Activated T-helper 2 cell treated with anti-CD3 and anti-CD28 coated beads, Interferon-gamma antibody, Interleukin-2, Interleukin-4, amounts not matched to agents 10 μg/mL and 5 μg/mL and 100 μg/mL, durations not matched to agents 14 hours and 24 hours and 36 hours (primary cell): ENCODE measurements around the gene FAM83C. TPM values are rescaled to one million over a fixed set of nuclear protein-coding genes. Genes with fewer than 3 reads are reported as not detected.

Experiments used
- DNase-seq: peaks from one replicate; pipeline ENCODE4 v3.0.0; 2021; ENCODE audit warnings: low spot score
- H3K27ac Mint-ChIP-seq: one replicate; pipeline ENCODE4 v1.8.0; 2021; ENCODE audit warnings: mixed read lengths
- H3K27me3 Mint-ChIP-seq: one replicate; pipeline ENCODE4 v1.8.0; 2021; ENCODE audit warnings: low read depth, mixed read lengths
- H3K36me3 Mint-ChIP-seq: one replicate; pipeline ENCODE4 v1.8.0; 2021; ENCODE audit warnings: low read depth, mixed read lengths
- H3K4me1 Mint-ChIP-seq: one replicate; pipeline ENCODE4 v1.8.0; 2021; ENCODE audit warnings: low read depth, mixed read lengths
- H3K4me3 Mint-ChIP-seq: one replicate; pipeline ENCODE4 v1.8.0; 2021; ENCODE audit warnings: low read depth, mild to moderate bottlenecking, moderate library complexity, mixed read lengths
- H3K9me3 Mint-ChIP-seq: one replicate; pipeline ENCODE4 v1.8.0; 2021; ENCODE audit warnings: mixed read lengths
- intact Hi-C: fragments of 100-400 bp; cut with micrococcal nuclease; formaldehyde crosslinking; loops from one replicate; pipeline ENCODE4 v1.15.1; 2023
- total RNA-seq: library from RNA; stranded (reverse); gene quantifications from 2 replicates; pipeline ENCODE4 v1.2.3, GENCODE V29; 2022

FAM83C gene
- total RNA-seq, 1 donor from 2014 or later: not detected

GRCh38 chr20:35302421-35303335 lies 10.5 kb upstream of the FAM83C start:
- no peak for DNase-seq
- Mint-ChIP-seq H3K36me3 (peaks cover 3% of the 10 kb centered on the region), H3K27me3 (no peaks in the 10 kb centered on the region), H3K4me3 (no peak overlapping the region), H3K27ac (no peak overlapping the region), H3K4me1 (peaks cover 29% of the 10 kb centered on the region), H3K9me3 (no peaks in the 10 kb centered on the region)
- intact Hi-C loops: loop anchor here (1.0 kb wide), 1 partner anchor 27 kb away; no protein-coding TSS in a partner anchor

- Mint-ChIP-seq H3K4me1 (peaks cover 24% of the 10 kb centered on the region), H3K36me3 (peaks cover 1% of the 10 kb centered on the region), H3K27me3 (no peaks in the 10 kb centered on the region), H3K27ac (no peak overlapping the region), H3K9me3 (no peaks in the 10 kb centered on the region), H3K4me3 (no peak overlapping the region)
- intact Hi-C loops: no loop called here
- DNase-seq: no peak
Measured at GRCh38 chr20:35301426-35301825, 9.2 kb upstream of the FAM83C start.

GRCh38 chr20:35300469-35301262 lies 8.4 kb upstream of the FAM83C start:
- no peaks in the 10 kb centered on the region for H3K27me3 Mint-ChIP-seq
- no peaks in the 10 kb centered on the region for H3K36me3 Mint-ChIP-seq
- no peak overlapping the region for H3K4me3 Mint-ChIP-seq
- DNase-seq: no peak
- intact Hi-C loops: no loop called here
- peaks cover 18% of the 10 kb centered on the region for H3K4me1 Mint-ChIP-seq
- no peaks in the 10 kb centered on the region for H3K9me3 Mint-ChIP-seq
- no peak overlapping the region for H3K27ac Mint-ChIP-seq

- Mint-ChIP-seq H3K36me3 (no peaks in the 10 kb centered on the region), H3K9me3 (no peaks in the 10 kb centered on the region), H3K27me3 (no peaks in the 10 kb centered on the region), H3K4me1 (peaks cover 10% of the 10 kb centered on the region), H3K4me3 (no peak overlapping the region), H3K27ac (no peak overlapping the region)
- DNase-seq: no peak
- intact Hi-C loops: no loop called here
Measured at GRCh38 chr20:35299780-35300179, 7.6 kb upstream of the FAM83C start.

GRCh38 chr20:35298264-35298663 lies 6.0 kb upstream of the FAM83C start:
- H3K9me3 Mint-ChIP-seq: no peaks in the 10 kb centered on the region
- no peaks in the 10 kb centered on the region for H3K27me3 Mint-ChIP-seq
- DNase-seq: no peak
- peaks cover under 1% of the 10 kb centered on the region for H3K4me1 Mint-ChIP-seq
- H3K27ac Mint-ChIP-seq: no peak overlapping the region
- intact Hi-C loops: no loop called here
- no peak overlapping the region for H3K4me3 Mint-ChIP-seq
- no peaks in the 10 kb centered on the region for H3K36me3 Mint-ChIP-seq

- H3K27me3 Mint-ChIP-seq: no peaks in the 10 kb centered on the region
- no peaks in the 10 kb centered on the region for H3K9me3 Mint-ChIP-seq
- no peak overlapping the region for H3K4me3 Mint-ChIP-seq
- H3K27ac Mint-ChIP-seq: no peak overlapping the region
- H3K4me1 Mint-ChIP-seq: no peaks in the 10 kb centered on the region
- no peaks in the 10 kb centered on the region for H3K36me3 Mint-ChIP-seq
- no peak for DNase-seq
- intact Hi-C loops: no loop called here
Measured at GRCh38 chr20:35297740-35298139, 5.5 kb upstream of the FAM83C start.

GRCh38 chr20:35297155-35297554 lies 4.9 kb upstream of the FAM83C start:
- Mint-ChIP-seq H3K4me1 (no peaks in the 10 kb centered on the region), H3K27ac (no peak overlapping the region), H3K9me3 (no peaks in the 10 kb centered on the region), H3K4me3 (no peak overlapping the region), H3K36me3 (no peaks in the 10 kb centered on the region), H3K27me3 (no peaks in the 10 kb centered on the region)
- DNase-seq: no peak
- intact Hi-C loops: no loop called here

GRCh38 chr20:35296101-35296554 lies 3.9 kb upstream of the FAM83C start:
- intact Hi-C loops: no loop called here
- no peaks in the 10 kb centered on the region for H3K36me3 Mint-ChIP-seq
- no peaks in the 10 kb centered on the region for H3K27me3 Mint-ChIP-seq
- DNase-seq: no peak
- no peak overlapping the region for H3K4me3 Mint-ChIP-seq
- H3K9me3 Mint-ChIP-seq: no peaks in the 10 kb centered on the region
- no peaks in the 10 kb centered on the region for H3K4me1 Mint-ChIP-seq
- H3K27ac Mint-ChIP-seq: no peak overlapping the region

GRCh38 chr20:35295674-35296073 lies 3.4 kb upstream of the FAM83C start:
- Mint-ChIP-seq H3K4me3 (no peak overlapping the region), H3K36me3 (no peaks in the 10 kb centered on the region), H3K4me1 (no peaks in the 10 kb centered on the region), H3K27ac (no peak overlapping the region), H3K27me3 (no peaks in the 10 kb centered on the region), H3K9me3 (no peaks in the 10 kb centered on the region)
- DNase-seq: no peak
- intact Hi-C loops: no loop called here

- H3K27ac Mint-ChIP-seq: no peak overlapping the region
- H3K36me3 Mint-ChIP-seq: no peaks in the 10 kb centered on the region
- no peaks in the 10 kb centered on the region for H3K9me3 Mint-ChIP-seq
- no peak for DNase-seq
- H3K4me1 Mint-ChIP-seq: no peaks in the 10 kb centered on the region
- H3K27me3 Mint-ChIP-seq: no peaks in the 10 kb centered on the region
- H3K4me3 Mint-ChIP-seq: no peak overlapping the region
- intact Hi-C loops: no loop called here
Measured at GRCh38 chr20:35295058-35295457, 2.8 kb upstream of the FAM83C start.

GRCh38 chr20:35294293-35294685 lies 2.1 kb upstream of the FAM83C start:
- Mint-ChIP-seq H3K27ac (no peak overlapping the region), H3K36me3 (no peaks in the 10 kb centered on the region), H3K4me1 (no peaks in the 10 kb centered on the region), H3K9me3 (no peaks in the 10 kb centered on the region), H3K27me3 (no peaks in the 10 kb centered on the region), H3K4me3 (no peak overlapping the region)
- intact Hi-C loops: no loop called here
- no peak for DNase-seq

- Mint-ChIP-seq H3K36me3 (no peaks in the 10 kb centered on the region), H3K9me3 (no peaks in the 10 kb centered on the region), H3K4me1 (no peaks in the 10 kb centered on the region), H3K4me3 (no peak overlapping the region), H3K27ac (no peak overlapping the region), H3K27me3 (no peaks in the 10 kb centered on the region)
- intact Hi-C loops: no loop called here
- DNase-seq: no peak
Measured at GRCh38 chr20:35293303-35294292, 1.4 kb upstream of the FAM83C start.
